Choroid plexus epithelial cell (primary cell): ENCODE results near the gene MYOF.

Source experiments
- DNase-seq: peaks from one replicate; pipeline ENCODE4 v3.0.0-alpha.2; 2010; ENCODE audit warnings: low read depth
- H3K4me3 ChIP-seq: 2 replicates; pipeline ENCODE4 v1.5.1; 2011; ENCODE audit warnings: low read depth, mild to moderate bottlenecking, control low read depth, low read length, moderate library complexity
- TF ChIP-seq, protein P1 (sequence below): conservative IDR thresholded peaks from 2 replicates; pipeline ENCODE4 v1.5.1; 2011; ENCODE audit warnings: low read depth, mild to moderate bottlenecking, control low read depth, inconsistent platforms, low read length, moderate library complexity

Gene MYOF

DNA sequence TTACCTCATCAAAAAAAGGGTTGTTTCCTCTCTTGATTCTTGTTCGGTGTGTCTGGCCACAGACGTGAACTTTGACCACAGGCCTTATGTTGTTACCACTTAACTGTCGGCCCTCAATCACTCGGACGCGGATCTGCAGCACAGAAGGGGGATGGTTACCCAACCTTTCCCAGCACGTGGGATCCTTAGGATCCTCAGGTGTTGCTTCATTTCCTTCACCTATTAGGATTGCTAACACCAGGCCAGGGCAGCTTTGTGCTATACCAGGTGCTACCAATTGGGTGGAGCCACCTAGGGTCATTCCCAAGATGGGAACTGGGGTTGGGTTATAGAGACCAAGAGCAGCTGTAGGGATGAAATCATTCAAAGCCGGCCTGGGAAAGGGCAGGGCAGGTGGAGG is 73.4 kb downstream of the MYOF start:
- H3K4me3 ChIP-seq: no peak overlapping the region
- no peak for DNase-seq
- TF ChIP-seq, protein P1, sequence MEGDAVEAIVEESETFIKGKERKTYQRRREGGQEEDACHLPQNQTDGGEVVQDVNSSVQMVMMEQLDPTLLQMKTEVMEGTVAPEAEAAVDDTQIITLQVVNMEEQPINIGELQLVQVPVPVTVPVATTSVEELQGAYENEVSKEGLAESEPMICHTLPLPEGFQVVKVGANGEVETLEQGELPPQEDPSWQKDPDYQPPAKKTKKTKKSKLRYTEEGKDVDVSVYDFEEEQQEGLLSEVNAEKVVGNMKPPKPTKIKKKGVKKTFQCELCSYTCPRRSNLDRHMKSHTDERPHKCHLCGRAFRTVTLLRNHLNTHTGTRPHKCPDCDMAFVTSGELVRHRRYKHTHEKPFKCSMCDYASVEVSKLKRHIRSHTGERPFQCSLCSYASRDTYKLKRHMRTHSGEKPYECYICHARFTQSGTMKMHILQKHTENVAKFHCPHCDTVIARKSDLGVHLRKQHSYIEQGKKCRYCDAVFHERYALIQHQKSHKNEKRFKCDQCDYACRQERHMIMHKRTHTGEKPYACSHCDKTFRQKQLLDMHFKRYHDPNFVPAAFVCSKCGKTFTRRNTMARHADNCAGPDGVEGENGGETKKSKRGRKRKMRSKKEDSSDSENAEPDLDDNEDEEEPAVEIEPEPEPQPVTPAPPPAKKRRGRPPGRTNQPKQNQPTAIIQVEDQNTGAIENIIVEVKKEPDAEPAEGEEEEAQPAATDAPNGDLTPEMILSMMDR: no peak

DNA sequence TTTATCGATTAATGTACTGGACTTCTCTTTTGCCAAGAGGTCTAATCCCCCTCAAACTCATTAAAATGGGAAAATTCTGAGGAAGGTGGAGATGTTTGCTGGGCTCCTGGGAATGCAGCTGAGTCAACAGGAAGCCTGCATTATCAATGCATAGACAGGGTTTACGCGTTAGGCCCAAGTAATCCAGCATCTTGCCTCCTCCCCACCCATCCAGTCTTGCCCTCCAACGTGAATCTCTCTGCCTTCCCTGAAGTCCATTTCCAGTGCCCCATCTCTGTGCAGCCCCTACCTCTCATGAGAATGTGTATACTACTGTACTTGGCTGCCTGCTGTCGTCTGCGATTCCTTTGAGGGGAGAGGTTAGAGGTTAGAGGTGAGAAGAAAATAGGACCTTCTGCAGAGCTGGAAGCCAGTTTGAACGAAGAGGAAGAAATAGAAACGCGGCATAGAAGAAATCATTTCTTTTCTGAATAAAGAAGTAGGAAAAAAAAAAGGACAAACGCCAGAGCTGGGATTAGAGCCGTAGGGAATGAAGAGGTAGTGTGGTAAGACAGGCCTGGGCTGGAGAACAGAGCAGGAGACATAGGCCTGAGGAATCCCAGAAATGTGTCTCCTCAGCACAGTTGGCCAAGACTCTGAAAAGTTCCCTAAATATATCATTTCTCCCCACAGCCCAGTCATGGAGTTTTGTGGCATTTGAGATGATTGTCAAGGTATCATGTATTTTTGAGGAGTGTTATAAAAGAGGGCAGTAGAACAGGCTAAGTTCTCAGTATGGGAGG is 75.6 kb downstream of the MYOF start:
- TF ChIP-seq, protein P1: no peak
- DNase-seq: peak; percentile 54
- H3K4me3 ChIP-seq: no peak overlapping the region

DNA sequence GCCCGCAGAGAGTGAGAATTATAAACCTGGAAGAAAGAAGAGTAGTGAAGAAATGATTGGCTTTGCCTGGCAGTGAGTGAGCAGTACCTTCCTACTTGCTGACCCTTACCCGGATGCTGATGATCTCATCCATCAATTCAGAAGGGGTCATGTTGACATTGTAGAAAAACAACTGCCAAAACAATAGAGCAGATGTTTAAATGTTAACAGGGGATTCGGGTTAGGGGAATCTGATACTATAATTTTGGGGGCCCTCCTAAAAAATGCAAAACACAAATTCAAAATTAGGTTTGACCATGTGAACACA is 78.1 kb downstream of the MYOF start:
- TF ChIP-seq, protein P1: no peak
- H3K4me3 ChIP-seq: no peak overlapping the region
- no peak for DNase-seq

DNA sequence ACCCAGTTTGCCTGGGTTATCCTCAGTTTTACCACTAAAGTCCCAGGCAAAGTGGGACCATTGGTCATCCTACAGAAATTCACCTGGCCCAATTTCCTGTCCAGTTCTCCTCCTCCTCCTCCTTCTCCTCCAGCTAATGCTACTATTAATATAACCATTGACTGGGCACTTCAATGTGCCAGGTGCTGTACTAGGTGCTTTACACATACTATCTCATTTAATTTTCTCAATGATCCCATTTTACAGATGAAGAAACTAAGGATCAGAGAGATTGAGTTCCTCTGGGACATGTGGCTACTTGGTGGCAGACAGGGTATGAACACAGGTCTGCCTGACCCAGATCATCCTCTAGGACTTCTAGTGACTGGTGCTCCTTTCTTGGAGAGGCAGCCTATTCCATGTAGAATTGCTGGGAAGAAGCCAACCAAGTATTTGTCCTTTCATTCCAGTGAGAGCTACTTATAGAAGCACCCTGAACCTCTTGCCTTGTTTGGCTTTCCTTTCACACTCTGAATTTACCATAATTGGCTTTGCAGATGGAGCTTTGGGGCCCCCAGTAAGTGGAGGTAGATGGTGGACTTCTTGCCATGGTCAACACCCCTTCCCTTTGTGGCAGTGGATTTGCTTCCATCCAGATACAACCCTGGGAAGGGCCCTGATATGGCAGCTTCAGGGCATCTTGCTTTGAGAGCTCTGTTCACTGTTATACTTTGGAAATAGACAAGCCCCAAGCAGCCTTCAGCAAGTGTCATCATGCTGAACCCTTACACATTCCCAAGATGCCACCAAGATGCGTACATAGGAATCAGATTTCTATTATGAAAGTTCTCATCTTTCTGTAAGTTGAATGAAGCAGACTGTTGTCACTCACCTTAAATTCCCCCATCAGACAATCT is 78.7 kb downstream of the MYOF start:
- H3K4me3 ChIP-seq: no peak overlapping the region
- TF ChIP-seq, protein P1: no peak
- DNase-seq: peak; percentile 43

DNA sequence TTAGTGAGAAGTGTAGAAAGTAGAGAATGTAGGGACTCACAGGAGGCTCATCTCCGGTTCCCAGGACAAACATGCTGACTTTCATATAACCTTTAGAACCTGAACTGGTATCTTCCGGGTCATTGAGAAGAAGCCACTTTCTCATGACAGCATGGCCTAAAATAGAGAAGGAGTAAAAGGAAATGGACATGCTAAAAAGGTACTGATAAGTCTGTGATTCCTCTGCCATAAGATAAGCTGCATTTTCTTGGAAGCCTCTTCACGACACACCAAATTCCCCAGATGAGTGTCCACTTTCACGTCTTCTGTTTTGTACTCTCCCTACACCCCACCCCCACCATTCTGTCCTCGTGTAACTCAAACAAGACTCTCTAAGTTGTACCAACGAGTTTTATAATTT is 79.9 kb downstream of the MYOF start:
- TF ChIP-seq, protein P1: no peak
- H3K4me3 ChIP-seq: no peak overlapping the region
- no peak for DNase-seq

DNA sequence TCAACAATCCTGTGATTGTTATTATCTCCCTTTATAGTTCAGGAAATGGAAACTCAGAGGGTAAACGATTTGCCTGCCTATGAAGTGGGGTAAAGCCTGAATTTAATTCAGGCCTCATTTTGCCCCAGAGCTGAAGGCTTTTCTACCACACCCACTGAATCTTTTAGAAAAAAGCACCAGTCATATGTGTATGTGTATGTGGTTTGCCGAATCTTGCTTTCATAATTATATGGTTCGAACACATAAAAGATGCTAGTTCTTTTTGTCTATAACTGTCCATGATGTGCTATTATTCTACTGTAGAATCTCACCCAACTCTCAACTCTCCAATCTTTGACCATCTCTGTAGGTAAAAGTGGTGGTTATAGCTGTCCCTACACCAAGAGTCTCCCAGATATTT is 83.6 kb downstream of the MYOF start:
- H3K4me3 ChIP-seq: no peak overlapping the region
- TF ChIP-seq, protein P1: no peak
- no peak for DNase-seq
